ENCODE data around the gene SLC6A9.

Gene SLC6A9

GRCh38 chr1:43981135-43981491 lies 50.1 kb downstream of the SLC6A9 start:
- no peak for DNase-seq

GRCh38 chr1:43980255-43981134 lies 50.8 kb downstream of the SLC6A9 start:
- no peak for DNase-seq

- DNase-seq = peak; percentile 27
Observed at GRCh38 chr1:43979528-43980254, 51.6 kb downstream of the SLC6A9 start.

- no peak for DNase-seq
Observed at GRCh38 chr1:43979261-43979527, 52.1 kb downstream of the SLC6A9 start.

GRCh38 chr1:43978551-43979260 lies 52.6 kb downstream of the SLC6A9 start, which contains the start of gene B4GALT2:
Gene B4GALT2, plus strand, starts transcription at chr1:43979210. Its CDS starts 1,951 bp downstream, at chr1:43981161.
- DNase-seq = peak; percentile 47

- DNase-seq = no peak
Observed at GRCh38 chr1:43978264-43978550, 53.1 kb downstream of the SLC6A9 start.

GRCh38 chr1:43977376-43978263 lies 53.6 kb downstream of the SLC6A9 start:
- no peak for DNase-seq

GRCh38 chr1:43976890-43977289 lies 54.4 kb downstream of the SLC6A9 start:
- no peak for DNase-seq

- no peak for DNase-seq
Observed at GRCh38 chr1:43976045-43976444, 55.2 kb downstream of the SLC6A9 start.

GRCh38 chr1:43975249-43975961 lies 55.9 kb downstream of the SLC6A9 start:
- peak; percentile 52 for DNase-seq

GRCh38 chr1:43974443-43975248 lies 56.6 kb downstream of the SLC6A9 start, which contains the start of gene ATP6V0B:
Gene ATP6V0B, plus strand, starts transcription at chr1:43974960. Its CDS starts 81 bp downstream, at chr1:43975041.
- DNase-seq = peak; percentile 91

GRCh38 chr1:43973981-43974442 lies 57.2 kb downstream of the SLC6A9 start:
- DNase-seq = no peak

- DNase-seq = no peak
Observed at GRCh38 chr1:43971336-43971980, 59.8 kb downstream of the SLC6A9 start.

GRCh38 chr1:43970911-43971310 lies 60.4 kb downstream of the SLC6A9 start:
- no peak for DNase-seq

- DNase-seq = no peak
Observed at GRCh38 chr1:43970502-43970901, 60.8 kb downstream of the SLC6A9 start.

- peak; percentile 96 for DNase-seq
Observed at GRCh38 chr1:43969746-43970466, 61.4 kb downstream of the SLC6A9 start, which contains the start of gene DPH2. Gene DPH2, plus strand, starts transcription at chr1:43970010. Its CDS starts 166 bp downstream, at chr1:43970176.

- DNase-seq = no peak
Observed at GRCh38 chr1:43969416-43969745, 61.9 kb downstream of the SLC6A9 start.

- no peak for DNase-seq
Observed at GRCh38 chr1:43968348-43968948, 62.8 kb downstream of the SLC6A9 start.

- DNase-seq = no peak
Observed at GRCh38 chr1:43965316-43965715, 65.9 kb downstream of the SLC6A9 start.
